HG02973 (cell line): Measurements from ENCODE around the gene HSD17B2.
A peak's percentile ranks its signal among the peaks of the same experiment; 100 is the strongest.
"Not testable (repeated sequence)": the region's sequence is repeated elsewhere in the genome, so short reads cannot be mapped to it uniquely, and the experiment has no call there.

Experiments used
- ATAC-seq: cut with Tn5 transposase; IDR thresholded peaks from one replicate; pipeline ENCODE4 v1.9.1; 2021; ENCODE audit warnings: moderate library complexity; ENCODE audit not compliant: unreplicated experiment

Gene HSD17B2, protein sequence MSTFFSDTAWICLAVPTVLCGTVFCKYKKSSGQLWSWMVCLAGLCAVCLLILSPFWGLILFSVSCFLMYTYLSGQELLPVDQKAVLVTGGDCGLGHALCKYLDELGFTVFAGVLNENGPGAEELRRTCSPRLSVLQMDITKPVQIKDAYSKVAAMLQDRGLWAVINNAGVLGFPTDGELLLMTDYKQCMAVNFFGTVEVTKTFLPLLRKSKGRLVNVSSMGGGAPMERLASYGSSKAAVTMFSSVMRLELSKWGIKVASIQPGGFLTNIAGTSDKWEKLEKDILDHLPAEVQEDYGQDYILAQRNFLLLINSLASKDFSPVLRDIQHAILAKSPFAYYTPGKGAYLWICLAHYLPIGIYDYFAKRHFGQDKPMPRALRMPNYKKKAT

DNA sequence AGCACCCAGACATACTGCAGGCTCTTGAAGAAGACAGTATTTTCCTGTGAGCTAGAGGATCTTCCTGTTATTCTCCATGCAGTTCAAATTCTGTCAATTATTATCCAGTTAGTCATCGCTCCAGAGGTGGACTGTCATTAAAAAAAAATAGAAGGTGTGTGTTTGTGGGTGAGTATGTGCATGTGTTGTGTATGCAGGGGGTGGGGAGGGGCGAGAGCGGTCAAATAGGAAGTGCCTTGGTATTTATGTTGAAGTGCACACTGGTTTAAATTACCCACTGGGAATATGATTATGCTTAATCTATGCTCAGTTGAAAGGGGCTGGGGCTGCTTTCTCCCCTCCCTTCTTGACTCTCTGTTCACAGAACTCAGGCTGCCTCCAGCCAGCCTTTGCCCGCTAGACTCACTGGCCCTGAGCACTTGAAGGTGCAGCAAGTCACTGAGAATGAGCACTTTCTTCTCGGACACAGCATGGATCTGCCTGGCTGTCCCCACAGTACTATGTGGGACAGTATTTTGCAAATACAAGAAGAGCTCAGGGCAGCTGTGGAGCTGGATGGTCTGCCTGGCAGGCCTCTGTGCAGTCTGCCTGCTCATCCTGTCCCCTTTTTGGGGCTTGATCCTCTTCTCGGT, at the start of gene HSD17B2:
TSS of gene HSD17B2 (plus strand) at position 273 of the 632 bp plus-strand sequence. CDS start at position 445, 172 bp downstream.
- ATAC-seq: no peak

DNA sequence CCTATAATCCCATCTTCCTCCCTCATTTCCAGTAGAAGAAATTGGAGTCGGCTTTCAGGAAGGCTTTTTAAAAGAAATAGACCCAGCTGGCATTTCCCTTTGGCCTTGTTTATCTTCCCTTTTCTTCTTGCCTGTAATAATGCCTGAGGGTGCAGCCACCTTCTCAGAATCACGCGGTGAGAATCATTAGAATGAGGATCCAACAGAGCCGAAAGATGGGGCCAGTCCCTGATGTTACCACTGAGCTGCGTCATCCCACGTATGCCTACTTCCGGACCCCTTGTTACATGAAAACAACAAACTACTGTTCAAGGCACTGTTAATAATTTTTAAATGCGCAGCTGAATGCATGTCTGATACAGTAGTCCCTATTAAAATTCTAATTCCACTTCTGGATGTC, 47.9 kb upstream of the HSD17B2 start:
- ATAC-seq: no peak

GRCh38 chr16:81987706-81988105, 47.3 kb upstream of the HSD17B2 start:
- ATAC-seq: no peak

DNA sequence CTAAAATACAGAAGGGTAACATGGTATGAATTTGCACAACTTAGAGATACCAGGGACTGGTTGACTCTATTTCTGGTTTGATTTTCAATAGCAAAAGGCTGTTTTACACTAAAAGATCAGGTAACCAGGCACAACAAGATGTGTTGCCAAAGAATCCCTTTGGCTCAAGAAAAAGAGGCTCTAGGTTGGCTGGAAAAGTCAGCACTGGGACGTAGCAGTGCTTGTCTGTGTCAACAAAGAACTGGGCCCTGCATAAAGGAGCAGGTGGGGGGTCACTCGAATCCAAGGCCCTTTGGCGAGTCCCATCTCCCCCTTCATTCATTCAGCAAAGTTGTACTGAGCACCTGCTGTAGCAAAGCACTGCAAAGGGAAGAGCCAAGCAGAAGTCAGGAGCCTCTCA, 42.2 kb upstream of the HSD17B2 start:
- no peak for ATAC-seq

- ATAC-seq: no peak
Measured at GRCh38 chr16:81994485-81994884, 40.6 kb upstream of the HSD17B2 start.

- no peak for ATAC-seq
Measured at GRCh38 chr16:81995651-81996050, 39.4 kb upstream of the HSD17B2 start.

DNA sequence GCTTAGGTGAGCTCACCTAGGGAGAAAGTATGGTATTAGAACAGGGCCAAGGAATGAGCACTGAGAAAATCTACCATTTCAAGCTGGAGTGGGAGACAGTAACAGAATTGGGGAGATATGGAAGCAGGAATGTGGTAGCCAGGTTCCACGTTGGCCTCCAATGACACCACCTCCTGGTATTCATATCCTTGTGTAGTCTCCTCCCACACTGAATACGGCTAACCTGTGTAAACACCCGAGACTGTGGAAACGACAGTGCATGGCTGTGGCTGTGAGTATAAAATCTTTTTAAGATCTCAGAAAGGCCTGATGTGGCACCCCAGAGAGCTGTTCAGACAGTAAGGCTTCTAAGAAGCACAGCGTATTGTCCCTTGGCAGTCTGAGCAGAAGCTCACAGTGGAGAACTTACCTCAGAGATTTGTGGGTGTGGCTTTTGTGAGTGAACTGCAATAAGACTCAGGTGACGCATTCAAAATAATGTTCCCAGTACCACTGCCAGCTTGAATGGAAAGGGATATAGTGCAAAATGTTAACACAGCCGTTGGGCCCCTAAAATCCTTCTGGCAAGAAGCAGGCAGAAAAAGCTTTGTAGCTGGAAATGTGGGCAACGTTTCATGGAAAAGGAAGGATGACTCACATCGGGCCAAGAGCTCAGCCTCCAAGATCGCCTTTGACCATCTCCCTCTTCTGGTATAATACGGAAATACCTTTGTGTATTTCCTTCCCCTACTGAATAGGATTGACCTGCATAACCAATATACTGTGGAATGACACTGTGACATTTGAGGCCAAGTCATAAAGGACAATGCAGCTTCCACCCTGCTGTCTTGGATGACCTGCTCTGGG, 38.2 kb upstream of the HSD17B2 start:
- no peak for ATAC-seq

GRCh38 chr16:81997738-81998137, 37.3 kb upstream of the HSD17B2 start:
- no peak for ATAC-seq

DNA sequence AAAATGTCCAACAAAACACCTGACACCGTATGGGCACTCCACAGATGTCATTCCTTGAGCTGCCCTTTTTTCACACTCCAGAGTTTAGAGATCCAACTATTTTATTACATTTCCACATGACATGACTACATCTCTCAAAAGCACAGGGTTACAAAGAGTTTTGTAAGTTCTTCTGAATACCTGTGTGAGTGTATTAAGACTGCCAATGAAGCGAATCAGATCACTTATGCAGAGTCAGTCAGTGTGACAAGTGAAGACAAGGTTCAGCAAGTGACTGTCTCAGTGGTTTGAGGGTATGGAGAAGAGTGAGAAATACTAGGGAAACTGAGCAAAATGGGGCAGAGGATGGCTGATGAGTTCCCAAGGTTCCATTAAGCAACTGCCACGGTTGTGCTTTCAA, 32.2 kb upstream of the HSD17B2 start:
- ATAC-seq: no peak

DNA sequence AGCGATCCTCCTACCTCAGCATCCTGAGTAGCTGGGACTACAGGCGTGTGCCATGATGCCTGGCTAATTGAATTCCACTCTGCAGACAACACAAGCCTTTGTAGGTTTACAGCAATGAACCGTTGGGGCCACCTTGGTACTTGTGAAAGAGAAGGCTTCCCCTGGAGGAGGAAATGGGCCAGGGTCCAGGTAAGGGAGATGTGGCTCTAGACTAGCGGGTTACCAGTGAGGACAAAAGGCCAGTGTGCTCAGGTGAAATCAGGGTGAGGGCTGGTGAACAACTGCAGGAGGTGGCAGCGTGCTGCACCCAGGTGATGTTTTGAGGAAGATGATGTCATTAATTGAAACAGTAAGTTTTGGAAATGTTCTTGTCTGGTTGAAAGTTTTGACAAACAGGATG, 30.5 kb upstream of the HSD17B2 start:
- no peak for ATAC-seq

DNA sequence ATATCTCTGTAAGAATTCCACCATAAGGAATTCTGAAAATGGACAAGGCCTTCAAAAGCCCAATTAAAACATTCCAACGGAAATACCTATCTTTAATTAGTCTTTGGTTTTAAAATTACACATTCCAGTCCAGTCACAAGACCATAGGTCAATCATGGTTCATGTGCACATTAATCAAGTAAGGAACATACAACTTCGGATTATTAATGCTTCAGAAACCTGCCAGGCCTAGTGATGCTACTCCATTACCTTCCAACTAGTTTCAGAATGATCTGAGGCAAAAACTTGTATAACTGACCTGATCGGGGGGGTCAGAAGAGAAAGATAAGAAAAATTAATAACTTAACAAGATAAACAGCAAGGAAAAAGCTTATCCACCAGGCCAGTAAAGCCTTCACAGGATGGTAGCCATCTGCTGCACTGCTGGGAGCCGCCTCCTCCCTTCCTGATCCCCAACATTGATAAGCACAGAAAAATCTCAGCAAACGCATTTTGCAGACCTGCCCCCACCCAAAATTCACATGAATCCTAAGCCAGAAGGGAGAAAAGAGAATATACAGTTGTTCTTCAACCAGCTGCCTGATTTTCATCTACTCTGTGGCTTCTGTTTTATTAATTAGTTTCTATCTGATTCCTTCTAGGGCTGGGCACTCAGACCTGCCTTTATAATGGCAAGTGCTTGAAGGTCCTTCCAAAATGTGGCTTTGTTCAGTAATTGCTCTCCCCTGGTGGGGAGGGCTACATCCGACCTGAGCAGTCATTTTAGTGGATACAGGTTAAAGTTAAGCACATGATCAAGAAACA, 29.8 kb upstream of the HSD17B2 start:
- no peak for ATAC-seq

- ATAC-seq: no peak
Measured at GRCh38 chr16:82006036-82006435, 29.0 kb upstream of the HSD17B2 start.

GRCh38 chr16:82007189-82007588, 27.9 kb upstream of the HSD17B2 start:
- ATAC-seq: no peak

- ATAC-seq: no peak
Measured at GRCh38 chr16:82008957-82009592, 26.0 kb upstream of the HSD17B2 start.

DNA sequence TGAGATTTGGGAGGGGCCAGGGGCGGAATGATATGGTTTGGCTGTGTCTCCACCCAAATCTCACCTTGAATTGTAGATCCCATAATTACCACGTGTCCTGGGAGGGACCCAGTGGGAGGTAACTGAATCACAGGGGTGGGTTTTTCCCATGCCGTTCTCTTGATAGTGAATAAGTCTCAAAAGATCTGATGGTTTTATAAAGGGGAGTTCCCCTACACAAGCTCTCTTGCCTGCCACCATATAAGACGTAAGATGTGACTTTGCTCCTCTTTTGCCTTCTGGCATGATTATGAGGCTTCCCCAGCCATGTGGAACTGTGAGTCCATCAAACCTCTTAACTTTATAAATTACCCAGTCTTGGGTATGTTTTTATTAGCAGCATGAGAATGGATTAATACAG, 25.3 kb upstream of the HSD17B2 start:
- ATAC-seq: not testable (repeated sequence)

GRCh38 chr16:82010649-82011048, 24.4 kb upstream of the HSD17B2 start:
- no peak for ATAC-seq

- peak; percentile 97 for ATAC-seq
Measured at GRCh38 chr16:82011199-82011641, 23.8 kb upstream of the HSD17B2 start, which contains the start of gene SDR42E1. Gene SDR42E1, minus strand, starts transcription at chr16:82011470. Its CDS starts 10,612 bp downstream, at chr16:82000858.

- no peak for ATAC-seq
Measured at GRCh38 chr16:82013139-82013538, 21.9 kb upstream of the HSD17B2 start.

DNA sequence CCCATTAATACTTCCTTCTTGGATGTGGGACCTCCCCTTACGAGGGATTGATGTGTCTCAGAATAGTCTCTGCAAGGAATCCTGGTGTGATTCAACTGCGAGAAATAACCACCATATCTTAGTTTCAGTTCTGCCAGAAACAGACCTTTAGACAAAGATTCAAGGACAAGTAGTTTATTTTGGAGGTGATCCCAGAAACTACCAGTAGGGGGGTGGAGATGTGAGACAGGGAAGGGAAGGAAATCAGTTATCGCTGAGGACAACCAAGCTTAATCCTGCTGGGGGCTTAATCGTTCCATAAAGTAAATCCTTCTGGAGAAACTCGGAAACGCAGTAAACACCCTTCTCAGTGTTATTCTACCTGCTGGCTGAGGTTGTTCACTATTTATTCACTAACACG, 18.8 kb upstream of the HSD17B2 start:
- no peak for ATAC-seq

- ATAC-seq: no peak
Measured at GRCh38 chr16:82016964-82017363, 18.1 kb upstream of the HSD17B2 start.
